IPS DF 4.7 (cell line): ENCODE results near the gene EME1.

Experiments
- DNase-seq: peaks from one replicate; pipeline ENCODE4 v3.0.0-alpha.2; 2013; ENCODE audit warnings: low spot score; ENCODE audit errors: extremely low read depth

EME1 gene

DNA sequence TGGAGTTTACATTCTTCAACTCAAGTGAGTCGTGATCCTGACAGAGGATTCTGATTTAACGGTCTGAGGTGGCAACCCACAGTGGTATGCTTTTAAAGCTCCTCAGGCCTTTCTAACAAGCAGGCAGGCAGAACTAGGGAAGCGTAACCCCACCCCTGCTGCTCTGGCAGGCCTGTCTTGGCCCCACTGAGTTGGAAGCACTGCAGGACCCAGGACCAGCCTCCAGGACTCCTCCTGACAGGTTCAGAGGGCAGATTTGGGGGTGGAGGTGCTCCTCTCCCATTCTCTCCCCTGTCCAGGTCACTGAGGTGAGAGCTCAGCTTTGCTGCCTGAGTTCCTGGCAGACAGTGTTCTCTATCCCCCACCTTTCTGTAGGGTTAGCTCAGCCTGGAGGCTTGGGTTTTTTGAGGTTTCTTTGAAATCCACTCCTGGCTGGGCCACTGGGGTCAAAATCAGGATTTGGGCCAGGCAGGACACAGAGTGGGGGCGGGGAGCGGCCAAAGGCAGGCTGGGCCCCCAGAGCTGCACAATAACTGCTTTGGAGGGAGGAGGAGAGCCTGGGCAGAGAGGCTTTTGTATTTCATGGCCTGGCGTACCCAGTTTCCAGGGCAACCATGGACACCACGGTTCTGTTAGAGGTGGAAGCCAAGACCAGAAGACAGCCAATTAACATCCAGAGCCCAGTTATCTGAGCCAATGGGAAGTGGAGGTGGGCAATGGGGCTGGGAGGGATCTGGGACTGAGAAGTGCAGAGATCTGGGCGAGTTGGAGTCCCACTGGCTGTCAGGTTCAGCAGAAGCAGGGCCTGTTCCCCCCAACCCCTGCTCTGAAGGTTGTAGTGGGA, 9.6 kb upstream of the EME1 start:
- peak; percentile 83 for DNase-seq

DNA sequence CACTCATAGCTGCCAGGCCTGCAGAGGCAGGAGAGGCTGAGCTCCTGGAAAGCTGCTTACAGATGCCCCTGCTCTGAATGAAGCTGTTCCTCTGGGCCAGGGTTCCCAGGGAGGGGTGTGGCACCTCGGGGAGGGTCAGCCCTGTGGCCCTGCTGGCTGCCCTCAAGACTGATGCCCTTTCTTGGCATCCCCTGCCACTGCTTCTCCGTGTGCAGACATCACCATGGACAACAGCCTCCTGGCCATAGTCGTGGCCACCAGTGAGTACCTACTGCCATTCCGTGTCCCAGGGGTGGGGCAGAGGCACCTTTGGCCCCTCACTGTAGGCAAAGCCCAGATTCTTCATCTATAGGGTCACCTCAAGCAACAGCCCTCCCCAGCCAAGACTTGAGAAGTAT, 9.0 kb upstream of the EME1 start:
- no peak for DNase-seq

DNA sequence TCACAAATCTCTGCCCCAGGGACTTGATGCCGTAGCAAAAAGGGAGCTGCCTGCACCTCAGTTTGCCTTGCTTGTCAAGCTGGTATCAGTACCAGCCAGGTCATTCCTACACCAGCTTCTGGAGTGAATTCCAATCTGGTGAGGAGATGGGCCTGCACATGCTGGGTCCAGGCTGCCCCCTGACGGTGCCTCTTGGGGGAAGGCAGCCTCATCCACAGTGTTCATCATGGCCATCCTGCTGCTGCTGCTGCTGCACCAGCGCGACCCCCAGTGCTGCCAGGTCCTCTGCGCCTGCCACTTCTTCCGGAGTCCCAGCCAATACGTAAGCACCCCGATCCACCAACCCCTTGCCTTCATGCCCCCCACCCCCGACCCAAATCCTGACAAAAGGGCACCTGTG, 8.3 kb upstream of the EME1 start:
- no peak for DNase-seq

DNA sequence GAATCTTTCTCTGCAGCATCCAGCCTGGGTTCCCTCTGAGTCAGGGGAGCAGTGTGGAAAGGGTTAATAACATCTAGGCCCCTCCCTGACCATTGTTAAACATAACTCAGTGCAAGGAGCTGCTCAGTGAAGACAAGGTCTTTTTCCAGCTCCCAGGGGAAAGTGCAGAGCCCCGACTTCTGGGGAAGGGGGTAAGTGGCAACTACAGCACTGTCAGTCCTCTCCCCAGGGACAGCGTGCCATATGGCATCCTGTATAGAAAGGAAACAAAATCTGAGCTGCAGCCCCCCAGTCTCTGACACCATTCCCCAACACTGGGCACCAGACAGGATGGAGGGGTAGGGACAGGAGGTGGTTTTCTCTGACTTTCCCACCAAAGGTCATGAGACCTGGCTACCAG, 7.9 kb upstream of the EME1 start:
- no peak for DNase-seq

DNA sequence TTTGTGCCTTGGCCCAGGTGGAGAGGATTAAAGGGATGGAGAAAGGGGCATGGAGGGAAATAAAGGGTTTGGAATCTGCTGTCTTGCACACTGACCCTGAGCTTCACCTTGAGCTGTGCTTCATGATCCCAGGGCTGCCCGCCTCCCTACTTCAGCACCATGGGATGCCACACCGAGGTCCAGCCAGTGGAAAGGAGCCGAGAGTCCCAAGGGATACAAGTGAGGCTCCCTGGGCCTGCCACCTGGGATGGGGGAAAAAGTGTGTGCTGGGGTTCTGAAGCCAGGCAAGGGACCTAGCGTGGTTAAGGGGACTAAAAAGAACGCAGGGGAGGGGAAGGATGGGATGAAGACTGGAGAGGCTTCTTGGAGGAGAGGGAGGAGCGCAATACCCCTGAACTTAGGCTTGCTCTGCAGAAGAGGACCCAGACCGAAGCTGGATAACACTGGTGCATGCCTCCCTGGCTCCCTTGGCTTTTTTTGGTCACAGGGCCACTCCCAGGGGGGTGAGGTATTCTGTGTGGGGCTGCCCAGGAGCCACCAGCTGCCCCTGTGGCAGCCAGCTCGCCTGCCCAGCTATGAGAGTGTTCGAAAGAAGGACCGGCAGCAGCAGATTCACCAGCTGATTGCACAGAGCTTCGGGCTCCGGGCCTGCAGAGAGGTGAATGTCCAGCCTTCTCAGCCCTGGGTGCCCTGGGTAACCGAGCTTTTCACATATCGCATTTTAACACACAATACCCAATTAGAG, 7.2 kb upstream of the EME1 start:
- no peak for DNase-seq

DNA sequence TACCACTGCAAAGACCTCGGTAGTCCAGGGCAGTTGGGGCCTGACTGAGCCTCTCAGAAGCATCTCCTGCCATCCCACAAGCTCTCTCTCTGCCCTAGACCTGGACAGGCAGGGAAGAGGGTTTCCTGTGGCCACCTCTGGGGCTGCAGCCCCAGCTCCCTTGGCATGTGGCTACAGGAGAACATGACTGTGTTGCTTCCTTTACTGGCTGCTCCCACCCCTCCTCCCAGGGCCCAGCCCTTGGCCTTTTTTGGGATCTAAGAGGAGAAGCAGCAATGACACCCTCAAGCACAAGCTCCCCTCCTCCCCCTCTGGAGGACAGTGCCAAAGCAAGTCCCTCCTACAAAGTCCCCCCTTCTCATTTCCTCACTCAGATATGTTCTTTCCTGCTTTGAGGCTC, 5.6 kb upstream of the EME1 start:
- no peak for DNase-seq

DNA sequence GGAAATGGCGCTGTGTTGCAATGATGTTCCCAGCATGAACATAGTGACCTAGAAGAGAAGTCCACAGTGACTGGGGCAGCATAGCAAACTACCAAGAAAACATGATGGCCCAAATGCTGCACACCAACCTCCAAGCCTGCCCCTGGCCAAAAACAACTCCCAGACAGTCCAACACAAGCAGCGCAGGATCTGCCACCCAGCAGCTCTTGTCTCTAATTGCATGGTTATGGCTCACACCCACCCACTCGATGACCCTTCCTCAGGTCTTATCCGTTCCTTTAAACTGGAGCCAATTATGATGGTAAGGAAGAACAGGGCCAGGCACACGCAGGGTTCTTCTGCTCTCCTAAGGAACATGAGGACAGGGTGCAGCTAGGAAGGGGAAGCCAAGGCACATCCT, 3.0 kb upstream of the EME1 start:
- DNase-seq = no peak

DNA sequence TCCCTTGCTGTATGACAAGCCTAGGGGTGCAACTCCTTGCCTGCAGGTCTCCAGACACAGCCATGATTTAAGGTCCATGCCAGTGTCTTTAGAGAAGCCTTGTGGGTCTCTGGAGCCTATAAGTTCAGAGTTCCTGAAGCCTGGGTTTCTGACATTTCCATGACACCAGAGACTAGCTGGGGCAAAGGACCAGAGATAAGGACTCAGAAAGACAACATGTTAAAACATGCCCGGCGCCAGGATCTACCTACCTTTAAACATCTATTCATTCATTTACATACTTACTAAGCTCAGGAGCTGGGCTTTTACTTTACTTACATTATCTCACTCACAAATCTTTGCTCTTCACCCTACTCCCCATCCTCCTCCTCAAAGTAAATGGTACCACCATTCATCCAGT, 1.5 kb upstream of the EME1 start:
- DNase-seq = no peak

DNA sequence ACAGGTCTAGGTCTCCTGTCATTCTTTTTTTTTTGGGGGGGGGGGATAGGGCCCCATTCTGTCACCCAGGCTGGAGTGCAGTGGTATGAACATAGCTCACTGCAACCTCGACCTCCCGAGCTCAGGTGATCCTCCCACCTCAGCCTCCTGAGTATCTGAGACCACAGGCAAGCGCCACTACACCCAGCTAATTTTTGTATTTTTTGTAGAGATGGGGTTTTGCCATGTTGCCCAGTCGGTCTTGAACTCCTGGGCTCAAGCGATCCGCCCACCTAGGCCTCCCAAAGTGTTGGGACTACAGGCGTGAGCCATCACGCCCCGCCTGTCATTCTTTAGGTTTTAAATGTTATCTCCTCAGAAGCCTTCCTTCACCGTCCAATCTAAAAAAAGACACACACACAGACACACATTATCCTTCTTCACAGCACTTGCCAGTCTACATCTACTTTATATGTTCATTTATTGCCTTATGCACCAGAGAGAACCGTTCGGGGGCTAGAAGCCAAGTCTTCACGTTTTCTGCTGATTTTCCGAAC, 739 bp upstream of the EME1 start:
- no peak for DNase-seq

DNA sequence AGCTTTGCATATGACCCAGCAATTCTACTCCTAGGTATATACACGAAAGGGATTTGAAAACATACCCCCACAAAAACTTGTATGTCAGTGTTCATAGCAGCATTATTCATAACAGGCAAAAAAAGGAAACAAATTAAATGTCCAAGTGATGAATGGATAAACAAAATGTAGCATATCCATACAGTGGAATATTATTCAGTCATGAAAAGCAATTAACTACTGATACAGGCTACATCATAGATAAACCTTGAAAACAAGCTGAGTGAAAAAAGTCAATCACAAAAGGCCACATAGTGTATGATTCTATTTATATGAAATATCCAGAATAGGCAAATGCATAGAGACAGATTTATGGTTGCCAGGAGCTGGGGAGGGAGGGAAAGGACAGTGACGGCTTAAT, 676 bp downstream of the EME1 start:
- DNase-seq = no peak

DNA sequence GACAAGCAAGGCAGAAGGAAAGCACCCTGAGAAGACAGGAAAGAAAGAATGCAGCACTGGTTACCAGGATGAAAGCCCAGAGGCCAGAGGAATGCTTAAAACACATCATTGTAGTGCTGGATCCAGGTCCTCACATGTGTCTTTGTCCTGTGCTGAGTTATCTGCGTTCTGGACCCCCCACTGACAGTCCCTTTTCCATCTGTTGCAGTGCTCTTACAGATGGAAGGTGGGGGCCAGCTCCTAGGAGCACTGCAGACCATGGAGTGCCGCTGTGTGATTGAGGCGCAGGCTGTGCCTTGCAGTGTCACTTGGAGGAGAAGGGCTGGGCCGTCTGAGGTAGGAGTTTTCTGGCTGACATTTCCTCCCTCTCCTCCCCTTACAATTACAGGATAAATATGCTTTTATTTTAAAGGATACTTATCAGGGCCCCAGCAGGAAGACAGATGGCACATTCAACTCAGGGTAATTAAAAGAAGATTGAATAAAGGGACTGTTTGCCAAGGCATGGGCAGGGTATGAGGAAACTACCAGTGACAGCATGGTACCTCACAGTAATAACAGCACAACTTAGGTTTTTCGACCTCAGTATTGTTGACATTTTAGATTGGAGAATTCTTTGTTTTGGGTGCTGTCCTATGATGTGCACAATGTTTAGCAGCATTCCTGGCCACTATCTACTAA, 3.0 kb downstream of the EME1 start:
- DNase-seq = no peak

DNA sequence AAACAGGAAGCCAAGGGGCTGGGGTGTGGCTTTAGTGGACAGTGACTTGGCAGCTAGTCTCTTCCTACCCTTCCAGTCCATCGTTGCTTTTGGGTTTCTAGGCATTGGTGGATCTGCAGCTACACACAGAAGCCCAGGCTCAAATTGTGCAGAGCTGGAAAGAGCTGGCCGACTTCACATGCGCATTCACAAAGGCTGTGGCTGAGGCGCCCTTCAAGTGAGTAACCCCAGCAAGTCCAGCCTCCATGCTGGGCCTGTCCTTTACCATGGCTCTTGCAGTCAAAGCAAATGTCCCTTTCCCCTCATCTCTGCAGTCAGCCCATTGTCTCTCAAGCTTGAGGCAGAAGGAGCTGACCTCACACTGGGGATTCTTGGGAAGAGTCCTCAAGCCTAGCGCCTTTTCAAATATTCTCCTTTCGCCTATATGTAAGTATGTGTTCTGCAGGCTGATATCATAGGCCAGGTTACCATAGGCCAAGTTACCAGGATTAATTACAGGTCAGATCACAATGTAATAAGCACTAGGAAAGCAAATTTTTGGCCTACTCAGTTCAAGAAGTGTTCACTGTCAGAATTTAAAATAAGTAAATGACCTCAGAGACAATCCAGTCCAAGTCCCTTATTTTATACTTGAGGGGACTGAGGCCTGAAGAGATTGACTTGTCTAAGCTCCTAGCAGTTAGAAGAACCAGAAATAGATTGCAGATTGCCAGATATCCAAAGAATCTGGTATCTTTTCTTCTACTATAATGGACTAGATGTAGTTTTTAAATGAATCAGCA, 6.5 kb downstream of the EME1 start:
- no peak for DNase-seq

DNA sequence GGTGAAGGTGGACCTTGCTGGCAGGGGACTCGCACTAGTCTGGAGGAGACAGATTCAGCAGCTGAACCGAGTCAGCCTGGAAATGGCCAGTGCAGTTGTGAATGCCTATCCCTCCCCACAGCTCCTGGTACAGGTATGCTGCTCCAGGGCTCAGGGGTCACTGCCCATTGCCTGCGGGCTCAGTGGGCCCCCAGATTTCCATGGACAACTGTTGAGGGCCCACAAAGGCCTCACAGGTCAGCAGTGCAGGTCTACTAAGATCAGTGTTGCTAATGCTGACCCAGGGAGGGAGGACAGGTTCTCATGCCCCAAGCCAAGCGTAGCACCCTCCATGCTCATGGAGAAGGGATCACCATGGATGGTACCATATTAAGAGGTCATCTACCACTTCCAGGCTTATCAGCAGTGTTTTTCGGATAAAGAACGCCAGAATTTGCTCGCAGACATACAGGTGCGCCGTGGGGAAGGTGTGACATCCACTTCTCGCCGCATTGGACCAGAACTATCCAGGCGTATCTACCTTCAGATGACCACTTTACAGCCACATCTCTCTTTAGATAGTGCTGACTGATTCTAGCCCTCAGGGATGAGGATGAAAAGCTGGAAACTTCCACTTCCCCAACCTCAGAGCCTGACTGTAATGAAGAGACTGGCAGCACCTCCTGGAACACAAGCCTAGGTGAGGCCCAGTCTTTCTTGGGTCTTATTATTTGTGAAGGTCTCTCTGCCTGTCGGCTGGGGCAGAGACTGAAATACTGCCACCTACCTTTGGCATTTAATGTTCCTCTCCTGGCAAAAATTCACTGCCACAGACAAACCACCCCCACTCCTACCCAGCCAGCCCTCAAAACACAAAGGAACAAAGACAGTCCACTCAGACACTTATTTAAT, 7.6 kb downstream of the EME1 start:
- no peak for DNase-seq

DNA sequence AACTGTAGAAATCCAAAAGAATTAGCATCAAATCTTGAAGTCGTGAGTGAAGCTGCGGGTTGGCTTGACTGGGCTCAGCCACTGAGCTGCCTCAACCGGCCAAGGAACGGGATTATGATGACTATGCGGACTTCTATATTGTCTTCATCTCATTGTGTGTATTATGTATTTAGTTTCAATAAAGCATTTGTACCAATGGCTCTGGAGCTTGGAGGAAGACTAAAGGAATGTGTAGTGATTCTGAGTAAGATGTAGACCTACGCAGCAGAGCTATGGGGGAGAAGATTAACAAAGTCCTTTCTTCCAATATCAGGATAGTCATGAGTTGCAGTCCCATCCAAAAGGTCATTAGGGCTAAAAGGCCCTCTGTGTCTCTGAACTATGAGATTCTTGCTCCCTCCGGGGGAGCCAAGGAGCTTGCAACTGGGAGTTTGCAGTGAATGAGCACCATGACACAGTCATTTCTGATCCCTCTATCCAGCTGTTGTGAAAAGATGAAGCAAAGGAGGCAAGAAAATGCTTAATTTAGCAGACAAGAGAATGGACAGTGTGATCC, 8.3 kb downstream of the EME1 start:
- DNase-seq = no peak

DNA sequence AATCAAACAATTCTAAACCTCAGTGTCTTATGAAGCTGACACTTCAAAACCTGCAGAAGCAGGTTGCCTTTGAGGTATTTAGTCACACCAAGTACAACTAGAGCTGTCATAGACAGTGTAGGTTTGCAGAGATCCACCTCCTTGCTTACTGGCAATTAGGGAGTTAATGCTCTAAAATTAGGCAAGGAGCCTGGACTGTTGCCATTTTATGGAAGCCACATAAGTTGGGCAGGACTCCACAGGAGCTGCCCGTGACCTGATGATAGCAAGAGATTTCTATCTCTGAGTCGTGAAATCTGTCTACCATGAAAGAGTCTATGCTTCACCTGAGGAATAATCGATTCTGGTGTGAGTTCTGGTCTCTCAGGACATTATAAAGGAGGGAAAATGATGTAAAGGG, 8.9 kb downstream of the EME1 start:
- no peak for DNase-seq

DNA sequence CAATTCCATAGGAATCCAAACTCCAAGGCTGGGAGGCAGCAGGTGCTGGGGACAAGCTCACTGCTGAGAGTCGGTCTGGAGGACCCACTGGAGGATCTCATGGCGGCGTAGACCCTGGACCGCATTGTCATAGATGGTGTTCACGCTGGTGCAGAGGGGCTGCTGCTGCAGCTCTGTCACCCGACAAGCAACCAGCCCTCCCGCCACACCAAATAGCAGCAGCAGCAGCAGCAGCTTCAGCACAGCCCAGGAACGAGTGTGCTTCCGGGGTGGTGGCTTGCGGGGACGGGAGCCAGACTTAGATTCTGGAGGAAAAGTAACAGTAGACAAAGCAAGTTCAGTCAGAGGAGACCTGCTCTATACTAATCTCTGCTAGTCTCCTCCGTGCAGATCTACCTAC, 9.9 kb downstream of the EME1 start:
- no peak for DNase-seq

DNA sequence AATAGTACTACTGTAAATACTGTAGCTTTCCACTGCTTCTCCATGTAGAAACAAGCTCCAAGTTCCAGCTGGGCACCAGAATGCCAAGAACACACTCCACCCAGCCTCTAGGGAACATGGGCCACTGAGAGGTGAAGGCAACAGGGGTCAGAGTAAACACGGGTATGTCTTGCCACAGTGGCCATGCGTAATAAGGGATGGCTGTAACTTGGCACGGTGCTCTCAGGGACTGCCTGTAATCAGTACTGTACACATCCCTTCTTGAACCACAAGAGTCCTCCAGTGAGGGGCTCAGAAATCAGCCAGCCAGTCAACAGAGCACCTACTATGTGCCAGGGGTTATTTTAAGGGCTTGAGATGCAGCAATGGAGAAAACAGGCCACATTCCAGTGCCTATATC, 13.5 kb downstream of the EME1 start:
- no peak for DNase-seq

DNA sequence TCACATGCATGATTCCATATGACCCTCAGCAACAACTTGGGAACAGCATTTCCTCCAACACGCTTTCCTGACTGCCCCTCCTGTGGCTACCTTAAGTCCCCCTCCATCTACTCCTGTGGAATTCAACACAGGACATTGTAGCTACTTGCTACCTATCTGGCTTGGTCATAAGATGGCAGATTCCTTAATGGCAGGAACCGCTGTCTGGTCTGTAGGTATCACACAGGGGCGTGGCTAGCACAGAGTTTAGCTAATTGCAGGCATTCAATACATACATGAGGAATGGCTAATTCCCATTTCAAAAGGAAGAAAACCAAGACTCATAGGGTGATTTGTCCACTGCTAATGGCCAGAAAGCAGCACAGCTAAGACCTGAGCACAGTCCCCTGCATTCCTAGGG, 15.7 kb downstream of the EME1 start:
- no peak for DNase-seq

DNA sequence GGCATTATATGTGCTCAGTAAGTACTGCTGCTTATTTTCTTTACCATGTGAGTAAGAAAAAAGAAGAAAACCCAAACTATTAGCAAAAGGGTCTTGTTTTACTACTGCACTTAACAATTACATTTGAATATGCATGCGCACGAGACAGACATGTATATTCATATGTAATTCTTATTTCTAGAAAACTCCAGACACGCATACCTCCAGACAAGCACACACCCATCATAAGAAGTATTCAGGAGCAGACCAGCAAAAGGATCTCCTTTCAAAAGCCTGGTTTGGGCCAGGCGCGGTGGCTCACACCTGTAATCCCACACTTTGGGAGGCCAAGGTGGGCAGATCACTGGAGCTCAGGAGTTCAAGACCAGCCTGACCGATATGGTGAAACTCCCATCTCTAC, 16.5 kb downstream of the EME1 start:
- DNase-seq = no peak

DNA sequence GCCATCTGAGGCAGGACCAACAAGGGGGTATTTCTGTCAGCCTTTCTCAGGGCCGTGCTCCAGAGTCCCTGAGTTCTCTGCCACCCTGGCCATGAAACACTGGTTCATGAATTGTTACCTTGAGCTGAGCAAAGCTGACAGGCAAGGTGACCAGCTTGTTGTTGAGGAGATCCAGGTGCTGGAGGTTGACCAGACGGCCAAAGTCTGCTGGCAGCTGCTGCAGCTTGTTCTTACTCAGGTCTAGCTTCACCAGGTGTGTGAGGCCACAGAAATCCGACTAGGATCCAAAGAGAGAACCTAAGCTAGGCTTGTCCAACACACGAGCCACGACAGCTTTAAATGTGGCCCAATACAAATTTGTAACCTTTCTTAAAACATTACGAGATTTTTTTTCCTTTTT, 19.6 kb downstream of the EME1 start:
- DNase-seq = no peak
